GM19452 (cell line): ENCODE measurements around the gene SYCP3.
"Not testable (repeated sequence)": the region's sequence is repeated elsewhere in the genome, so short reads cannot be mapped to it uniquely, and the experiment has no call there.

Experiments
- ATAC-seq: cut with Tn5 transposase; IDR thresholded peaks from one replicate; pipeline ENCODE4 v1.9.1; 2021; ENCODE audit not compliant: unreplicated experiment

Gene SYCP3

GRCh38 chr12:101761350-101761749 is 22.1 kb upstream of the SYCP3 start:
- ATAC-seq = no peak

- no peak for ATAC-seq
These were observed 20.3 kb upstream of the SYCP3 start for GRCh38 chr12:101759396-101760047.

GRCh38 chr12:101750152-101750551 is 10.9 kb upstream of the SYCP3 start:
- no peak for ATAC-seq

- ATAC-seq = no peak
These were observed 10.4 kb upstream of the SYCP3 start for GRCh38 chr12:101749657-101750056.

- ATAC-seq = no peak
These were observed 9.6 kb upstream of the SYCP3 start for GRCh38 chr12:101748907-101749306.

GRCh38 chr12:101747697-101748096 is 8.4 kb upstream of the SYCP3 start:
- no peak for ATAC-seq

GRCh38 chr12:101746661-101747060 is 7.4 kb upstream of the SYCP3 start:
- ATAC-seq = no peak

- no peak for ATAC-seq
These were observed 6.9 kb upstream of the SYCP3 start for GRCh38 chr12:101746196-101746595.

- no peak for ATAC-seq
These were observed 6.2 kb upstream of the SYCP3 start for GRCh38 chr12:101745481-101745880.

- peak; percentile 98 for ATAC-seq
These were observed 4.6 kb upstream of the SYCP3 start for GRCh38 chr12:101743724-101744472.

- peak; percentile 4 for ATAC-seq
These were observed 4.0 kb upstream of the SYCP3 start for GRCh38 chr12:101743242-101743641.

GRCh38 chr12:101740980-101741379 is 1.7 kb upstream of the SYCP3 start:
- no peak for ATAC-seq

GRCh38 chr12:101740566-101740965 is 1.3 kb upstream of the SYCP3 start:
- ATAC-seq = no peak

- no peak for ATAC-seq
These were observed 1.8 kb downstream of the SYCP3 start for GRCh38 chr12:101737476-101737875.

GRCh38 chr12:101734482-101734881 is 4.8 kb downstream of the SYCP3 start:
- not testable (repeated sequence) for ATAC-seq

GRCh38 chr12:101733166-101733565 is 6.1 kb downstream of the SYCP3 start:
- ATAC-seq = no peak

- no peak for ATAC-seq
These were observed 6.9 kb downstream of the SYCP3 start for GRCh38 chr12:101732318-101732717.

- no peak for ATAC-seq
These were observed 9.4 kb downstream of the SYCP3 start for GRCh38 chr12:101729842-101730241.

GRCh38 chr12:101727098-101727497 is 12.2 kb downstream of the SYCP3 start:
- ATAC-seq = no peak

GRCh38 chr12:101722392-101722791 is 16.9 kb downstream of the SYCP3 start:
- no peak for ATAC-seq

GRCh38 chr12:101720118-101720517 is 19.1 kb downstream of the SYCP3 start:
- no peak for ATAC-seq

- no peak for ATAC-seq
These were observed 19.7 kb downstream of the SYCP3 start for GRCh38 chr12:101719566-101719965.
